ENCODE results near the gene KRTAP1-5.

Gene KRTAP1-5

GRCh38 chr17:40980596-40980995 lies 46.4 kb downstream of the KRTAP1-5 start:
- ChIA-PET POLR2A (ENCODE audit: low non-redundant PET) (no interaction called here), CTCF (no interaction called here)
- TF ChIP-seq, protein P1, sequence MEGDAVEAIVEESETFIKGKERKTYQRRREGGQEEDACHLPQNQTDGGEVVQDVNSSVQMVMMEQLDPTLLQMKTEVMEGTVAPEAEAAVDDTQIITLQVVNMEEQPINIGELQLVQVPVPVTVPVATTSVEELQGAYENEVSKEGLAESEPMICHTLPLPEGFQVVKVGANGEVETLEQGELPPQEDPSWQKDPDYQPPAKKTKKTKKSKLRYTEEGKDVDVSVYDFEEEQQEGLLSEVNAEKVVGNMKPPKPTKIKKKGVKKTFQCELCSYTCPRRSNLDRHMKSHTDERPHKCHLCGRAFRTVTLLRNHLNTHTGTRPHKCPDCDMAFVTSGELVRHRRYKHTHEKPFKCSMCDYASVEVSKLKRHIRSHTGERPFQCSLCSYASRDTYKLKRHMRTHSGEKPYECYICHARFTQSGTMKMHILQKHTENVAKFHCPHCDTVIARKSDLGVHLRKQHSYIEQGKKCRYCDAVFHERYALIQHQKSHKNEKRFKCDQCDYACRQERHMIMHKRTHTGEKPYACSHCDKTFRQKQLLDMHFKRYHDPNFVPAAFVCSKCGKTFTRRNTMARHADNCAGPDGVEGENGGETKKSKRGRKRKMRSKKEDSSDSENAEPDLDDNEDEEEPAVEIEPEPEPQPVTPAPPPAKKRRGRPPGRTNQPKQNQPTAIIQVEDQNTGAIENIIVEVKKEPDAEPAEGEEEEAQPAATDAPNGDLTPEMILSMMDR (conservative IDR thresholded peaks at IDR 0.05; ENCODE audit: low read depth) = no peak
- no peak overlapping the region for H3K27ac ChIP-seq
- DNase-seq (ENCODE audit: low spot score) = no peak

GRCh38 chr17:40980117-40980516 lies 46.9 kb downstream of the KRTAP1-5 start:
- TF ChIP-seq, protein P1 (conservative IDR thresholded peaks at IDR 0.05; ENCODE audit: low read depth) = no peak
- ChIA-PET POLR2A (ENCODE audit: low non-redundant PET) (no interaction called here), CTCF (no interaction called here)

GRCh38 chr17:40978575-40979151 lies 48.3 kb downstream of the KRTAP1-5 start:
- ChIA-PET POLR2A (ENCODE audit: low non-redundant PET) (no interaction called here), CTCF (interaction anchor here (0.7 kb wide), 1 partner anchor 351 kb away, joined by 3 read pairs; no protein-coding TSS in a partner anchor)
- TF ChIP-seq, protein P1 (conservative IDR thresholded peaks at IDR 0.05; ENCODE audit: low read depth) = no peak
- H3K27ac ChIP-seq = no peak overlapping the region
- no peak for DNase-seq (ENCODE audit: low spot score)

More at GRCh38 chr17:40980117-40980516, 46.9 kb downstream of the KRTAP1-5 start:
- no peak for DNase-seq (ENCODE audit: low spot score)
- H3K27ac ChIP-seq = no peak overlapping the region

Data from RWPE1 (cell line).